Breast epithelium (tissue), 4 donors: Measurements from ENCODE around the gene IRF3. TPM values are rescaled to one million over a fixed set of nuclear protein-coding genes. Genes with fewer than 3 reads are reported as not detected.

Source experiments
- DNase-seq, 2 donors: peaks; one replicate each; pipeline ENCODE4 v3.0.0-alpha.2; 2019; ENCODE audit warnings: low spot score in 2 of 2
- H3K27ac ChIP-seq, 2 donors: fragments of 200-600 bp; sonication (generic) in 1 of 2; one replicate each; pipeline ENCODE4 v1.5.1; 2016 to 2019; ENCODE audit warnings: mild to moderate bottlenecking in 1 of 2
- H3K27me3 ChIP-seq, 2 donors: fragments of 200-600 bp; sonication (generic) in 1 of 2; one replicate each; pipeline versions ENCODE4 v1.5.1 to v1.6.0; 2017 to 2019; ENCODE audit warnings: control low read depth in 1 of 2, mild to moderate bottlenecking in 1 of 2
- H3K36me3 ChIP-seq: fragments of 200-600 bp; one replicate; pipeline ENCODE4 v1.5.1; 2019
- H3K4me1 ChIP-seq, 2 donors: fragments of 200-600 bp; sonication (generic); one replicate each; pipeline ENCODE4 v1.5.1; 2016 to 2019; ENCODE audit warnings: control low read depth in 1 of 2
- H3K4me3 ChIP-seq, 3 donors: fragments of 200-600 bp; sonication (generic); 1 replicate in 2 of 3; 2 replicates in 1 of 3; pipeline ENCODE4 v1.5.1; 2016 to 2019; ENCODE audit warnings: mild to moderate bottlenecking in 3 of 3, moderate library complexity in 2 of 3
- H3K9me3 ChIP-seq, 2 donors: fragments of 200-600 bp; sonication (generic) in 1 of 2; one replicate each; pipeline ENCODE4 v1.5.1; 2016 to 2019; ENCODE audit warnings: control low read depth in 1 of 2
- CTCF ChIP-seq, 3 donors: fragments of 450-650 bp; IDR thresholded peaks; one replicate each; pipeline ENCODE4 v1.5.1; 2016 to 2017; ENCODE audit warnings: antibody characterized with exemption in 3 of 3, mild to moderate bottlenecking in 3 of 3, moderate library complexity in 3 of 3
- POLR2A ChIP-seq: fragments of 450-650 bp; IDR thresholded peaks from one replicate; pipeline ENCODE4 v1.6.1; 2016; ENCODE audit warnings: antibody characterized with exemption, mild to moderate bottlenecking, moderate library complexity
- POLR2AphosphoS5 ChIP-seq, 3 donors: sonication (generic); formaldehyde crosslinking; IDR thresholded peaks; one replicate each; pipeline ENCODE4 v1.6.1; 2017; ENCODE audit warnings: antibody characterized with exemption in 3 of 3
- intact Hi-C: fragments of 100-400 bp; cut with DNase I; formaldehyde crosslinking; loops from one replicate; pipeline ENCODE4 v1.15.1; 2023; ENCODE audit warnings: low total_unique reads
- total RNA-seq, 3 donors: library from RNA; depleted of rRNA; stranded (reverse); fragments of >200 nt; gene quantifications; one replicate each; pipeline ENCODE4 v1.1.0, GENCODE V29; 2016

The IRF3 gene
- total RNA-seq, 3 donors from 2014 or later = 39.7 to 100 (median 52.4) TPM

DNA sequence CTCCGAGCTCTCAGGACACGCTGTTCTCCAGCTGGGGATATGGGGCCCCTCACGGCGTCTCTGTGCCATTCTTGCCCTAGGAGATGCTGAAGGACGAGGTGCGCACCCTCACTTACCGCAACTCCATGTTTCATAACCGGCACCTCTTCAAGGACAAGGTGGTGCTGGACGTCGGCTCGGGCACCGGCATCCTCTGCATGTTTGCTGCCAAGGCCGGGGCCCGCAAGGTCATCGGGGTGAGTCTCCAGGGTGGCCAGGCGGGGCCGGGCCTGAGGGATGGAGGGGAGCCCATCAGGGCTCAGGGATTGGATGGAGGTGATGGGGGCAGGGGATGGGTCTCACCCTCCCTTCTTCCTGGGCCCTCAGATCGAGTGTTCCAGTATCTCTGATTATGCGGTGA is 16.2 kb upstream of the IRF3 start:
- Histone ChIP-seq H3K36me3 (no peaks in the 10 kb centered on the region), H3K9me3 (no peaks in the 10 kb centered on the region)

GRCh38 chr19:49680421-49681351 is 15.0 kb upstream of the IRF3 start:
- no peaks in the 10 kb centered on the region for H3K27me3 ChIP-seq
- peak; percentile 82 to 91 for DNase-seq
- TF ChIP-seq CTCF (IDR thresholded peaks at IDR 0.05) = peak; percentile 89 to 98 (median 97)
- TF ChIP-seq POLR2A = no peak
- TF ChIP-seq POLR2AphosphoS5 (IDR thresholded peaks at IDR 0.05) = peak in 1 of 3 donors; percentile 74
- peaks cover 11 to 12% of the 10 kb centered on the region in 2 donors for H3K4me1 ChIP-seq
- H3K4me3 ChIP-seq = peak overlapping the region in 2 of 3 donors; percentile 24 to 42
- H3K9me3 ChIP-seq = no peaks in the 10 kb centered on the region
- no peaks in the 10 kb centered on the region for H3K36me3 ChIP-seq
- intact Hi-C loops = no loop called here
- peak overlapping the region; percentile 60 to 72 for H3K27ac ChIP-seq

More for the DNA sequence above, 16.2 kb upstream of the IRF3 start:
- intact Hi-C loops = no loop called here
- no peak overlapping the region for H3K27ac ChIP-seq
- no peak overlapping the region for H3K4me3 ChIP-seq
- H3K4me1 ChIP-seq = peaks cover 11 to 12% of the 10 kb centered on the region in 2 donors
- DNase-seq = no peak
- H3K27me3 ChIP-seq = no peaks in the 10 kb centered on the region
- TF ChIP-seq CTCF (IDR thresholded peaks at IDR 0.05) = no peak
- TF ChIP-seq POLR2AphosphoS5 (IDR thresholded peaks at IDR 0.05) = no peak
- TF ChIP-seq POLR2A = no peak

- no peaks in the 10 kb centered on the region for H3K9me3 ChIP-seq
- no peak for DNase-seq
- no peak for TF ChIP-seq POLR2A
- H3K4me3 ChIP-seq = peak overlapping the region in 2 of 3 donors; percentile 24 to 42
- H3K36me3 ChIP-seq = no peaks in the 10 kb centered on the region
- no peaks in the 10 kb centered on the region for H3K27me3 ChIP-seq
- peak overlapping the region; percentile 60 to 72 for H3K27ac ChIP-seq
- peaks cover 11 to 12% of the 10 kb centered on the region in 2 donors for H3K4me1 ChIP-seq
- intact Hi-C loops = no loop called here
Observed at GRCh38 chr19:49679771-49680413, 14.2 kb upstream of the IRF3 start.

DNA sequence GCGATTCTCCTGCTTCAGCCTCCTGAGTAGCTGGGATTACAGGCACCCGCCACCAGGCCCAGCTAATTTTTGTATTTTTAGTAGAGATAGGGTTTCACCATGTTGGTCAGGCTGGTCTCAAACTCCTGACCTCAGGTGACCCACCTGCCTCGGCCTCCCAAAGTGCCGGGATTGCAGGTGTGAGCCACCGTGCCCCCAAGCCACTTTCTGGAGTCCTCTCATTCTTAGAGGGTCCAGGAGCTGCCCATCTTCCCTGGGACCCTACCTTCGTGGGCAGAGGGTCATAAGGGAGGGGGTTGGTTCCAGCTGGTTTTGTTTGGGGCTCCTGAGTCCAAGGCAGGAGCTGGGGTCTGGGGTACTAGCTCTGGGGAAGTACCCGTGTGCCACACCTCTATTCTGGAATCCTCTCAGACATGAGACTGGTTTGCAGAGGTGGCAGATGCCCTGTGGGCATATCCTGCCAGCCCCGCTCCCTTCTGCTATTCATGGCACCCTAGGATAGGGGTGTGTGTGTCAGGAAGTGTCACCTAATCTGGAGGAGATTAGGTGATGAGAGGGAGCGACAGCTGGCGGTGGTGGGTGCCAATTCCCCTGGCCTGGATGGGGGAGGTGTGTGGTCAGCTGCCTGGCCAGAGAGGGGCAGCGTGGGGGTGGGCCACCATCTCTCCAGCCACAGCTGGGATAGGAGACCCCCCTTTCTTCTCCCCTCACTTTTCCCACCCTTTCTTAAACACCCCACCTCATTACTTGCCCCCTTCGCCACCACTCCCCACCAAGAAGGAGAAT is 13.5 kb upstream of the IRF3 start:
- intact Hi-C loops = no loop called here
- no peaks in the 10 kb centered on the region for H3K9me3 ChIP-seq
- H3K4me3 ChIP-seq = no peak overlapping the region
- H3K27ac ChIP-seq = peak overlapping the region; percentile 60 to 72
- no peaks in the 10 kb centered on the region for H3K36me3 ChIP-seq
- H3K4me1 ChIP-seq = peaks cover 11 to 12% of the 10 kb centered on the region in 2 donors
- TF ChIP-seq CTCF (IDR thresholded peaks at IDR 0.05) (no peak), POLR2AphosphoS5 (IDR thresholded peaks at IDR 0.05) (no peak), POLR2A (no peak)
- H3K27me3 ChIP-seq = no peaks in the 10 kb centered on the region
- DNase-seq = no peak

- Histone ChIP-seq H3K36me3 (no peaks in the 10 kb centered on the region), H3K4me1 (peaks cover 11 to 12% of the 10 kb centered on the region in 2 donors), H3K9me3 (no peaks in the 10 kb centered on the region), H3K4me3 (peak overlapping the region; percentile 64 to 98 (median 84)), H3K27me3 (no peaks in the 10 kb centered on the region), H3K27ac (peak overlapping the region; percentile 89 to 96)
- intact Hi-C loops = no loop called here
- peak; percentile 66 to 72 for DNase-seq
- TF ChIP-seq CTCF (IDR thresholded peaks at IDR 0.05) (peak; percentile 62 to 74 (median 67)), POLR2A (no peak)
Observed at GRCh38 chr19:49677901-49678674, 12.4 kb upstream of the IRF3 start.
